ENCODE measurements around the gene RIPOR3. TPM values are rescaled to one million over a fixed set of nuclear protein-coding genes. Genes with fewer than 3 reads are reported as not detected.
A peak's percentile ranks its signal among the peaks of the same experiment; 100 is the strongest.

Gene RIPOR3
- total RNA-seq, 4 donors from 2014 or later = 6.1 to 25.7 (median 15.3) TPM

GRCh38 chr20:50636601-50637540 is 54.5 kb downstream of the RIPOR3 start:
- H3K9me3 ChIP-seq = no peaks in the 10 kb centered on the region
- H3K36me3 ChIP-seq = no peaks in the 10 kb centered on the region
- H3K4me1 ChIP-seq = peaks cover 22 to 37% (median 34%) of the 10 kb centered on the region in 4 donors
- H3K27ac ChIP-seq (replicated peaks in 1 of 4) = peak overlapping the region; percentile 53 to 74 (median 66)
- DNase-seq (ENCODE audit: extremely low spot score) = no peak
- H3K27me3 ChIP-seq = no peaks in the 10 kb centered on the region
- WGBS = 58% methylated on average over 22 of the region's 22 CpGs
- TF ChIP-seq POLR2A (IDR thresholded peaks at IDR 0.05; ENCODE audit: low read depth) = no peak
- TF ChIP-seq, protein P1, sequence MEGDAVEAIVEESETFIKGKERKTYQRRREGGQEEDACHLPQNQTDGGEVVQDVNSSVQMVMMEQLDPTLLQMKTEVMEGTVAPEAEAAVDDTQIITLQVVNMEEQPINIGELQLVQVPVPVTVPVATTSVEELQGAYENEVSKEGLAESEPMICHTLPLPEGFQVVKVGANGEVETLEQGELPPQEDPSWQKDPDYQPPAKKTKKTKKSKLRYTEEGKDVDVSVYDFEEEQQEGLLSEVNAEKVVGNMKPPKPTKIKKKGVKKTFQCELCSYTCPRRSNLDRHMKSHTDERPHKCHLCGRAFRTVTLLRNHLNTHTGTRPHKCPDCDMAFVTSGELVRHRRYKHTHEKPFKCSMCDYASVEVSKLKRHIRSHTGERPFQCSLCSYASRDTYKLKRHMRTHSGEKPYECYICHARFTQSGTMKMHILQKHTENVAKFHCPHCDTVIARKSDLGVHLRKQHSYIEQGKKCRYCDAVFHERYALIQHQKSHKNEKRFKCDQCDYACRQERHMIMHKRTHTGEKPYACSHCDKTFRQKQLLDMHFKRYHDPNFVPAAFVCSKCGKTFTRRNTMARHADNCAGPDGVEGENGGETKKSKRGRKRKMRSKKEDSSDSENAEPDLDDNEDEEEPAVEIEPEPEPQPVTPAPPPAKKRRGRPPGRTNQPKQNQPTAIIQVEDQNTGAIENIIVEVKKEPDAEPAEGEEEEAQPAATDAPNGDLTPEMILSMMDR (IDR thresholded peaks at IDR 0.05) = no peak
- TF ChIP-seq POLR2AphosphoS5 (IDR thresholded peaks at IDR 0.05) = no peak
- no peak for TF ChIP-seq EP300 (IDR thresholded peaks at IDR 0.05)
- peak overlapping the region in 1 of 4 donors; percentile 22 for H3K4me3 ChIP-seq
- intact Hi-C loops (cut with DNase I) = no loop called here

DNA sequence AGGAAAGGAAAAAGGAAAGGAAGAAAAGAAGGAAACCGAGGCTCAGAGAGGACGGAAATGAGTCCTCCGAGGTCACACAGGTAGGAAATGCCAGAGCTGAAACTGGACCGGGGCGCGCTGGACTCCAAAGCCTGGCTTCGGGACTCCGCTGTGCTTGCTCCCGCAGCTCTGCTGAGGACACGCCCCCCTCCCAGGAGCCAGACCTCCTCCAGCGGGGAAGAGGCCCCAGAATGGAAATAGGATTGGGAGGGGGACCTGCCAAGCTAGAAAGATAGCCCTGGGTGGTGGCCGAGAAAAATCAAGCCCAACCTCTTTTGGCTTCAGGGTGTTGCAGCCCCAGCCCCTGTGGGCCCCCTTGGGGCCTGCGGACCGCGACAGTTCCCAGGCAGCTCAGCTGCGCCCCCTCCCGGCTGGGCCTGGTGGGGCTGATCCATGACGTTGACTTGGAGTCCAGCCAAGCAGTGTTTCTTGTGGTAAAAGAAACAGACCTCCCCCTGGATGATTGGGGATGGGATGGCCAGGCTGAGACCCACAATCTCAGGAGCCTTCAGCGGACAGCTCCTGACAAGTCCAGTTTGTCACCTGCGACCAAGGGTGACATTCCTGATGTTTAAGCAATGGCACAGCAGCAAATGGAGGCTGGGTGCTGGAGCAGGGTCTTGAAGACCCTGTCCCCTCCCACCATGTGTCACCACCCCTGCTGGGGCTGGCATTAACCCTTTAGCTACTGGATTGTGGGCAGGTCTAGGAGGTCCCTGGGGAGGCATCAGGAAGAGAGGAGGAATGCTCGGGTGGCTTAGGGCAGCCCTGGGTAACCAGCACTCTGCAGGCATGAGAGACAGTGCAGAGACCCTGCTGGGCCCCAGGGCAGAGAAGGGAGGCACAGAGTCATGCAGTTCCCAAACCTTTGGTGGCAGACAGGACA is 55.4 kb downstream of the RIPOR3 start:
- 30% methylated on average over 14 of the region's 21 CpGs for whole genome bisulfite sequencing
- peak overlapping the region in 3 of 4 donors; percentile 18 to 35 (median 22) for H3K4me3 ChIP-seq
- peak; percentile 42 to 47 for TF ChIP-seq POLR2AphosphoS5 (IDR thresholded peaks at IDR 0.05)
- TF ChIP-seq POLR2A (IDR thresholded peaks at IDR 0.05; ENCODE audit: low read depth) = no peak
- no peak for TF ChIP-seq EP300 (IDR thresholded peaks at IDR 0.05)
- TF ChIP-seq, protein P1 (IDR thresholded peaks at IDR 0.05) = peak; percentile 76 to 93 (median 79)

GRCh38 chr20:50635014-50635557 is 56.3 kb downstream of the RIPOR3 start:
- Histone ChIP-seq H3K27ac (replicated peaks in 1 of 4) (no peak overlapping the region), H3K36me3 (no peaks in the 10 kb centered on the region), H3K27me3 (no peaks in the 10 kb centered on the region), H3K9me3 (no peaks in the 10 kb centered on the region), H3K4me3 (peak overlapping the region in 1 of 4 donors; percentile 22), H3K4me1 (peaks cover 22 to 37% (median 34%) of the 10 kb centered on the region in 4 donors)
- WGBS = 97% methylated on average over 10 of the region's 10 CpGs
- TF ChIP-seq EP300 (IDR thresholded peaks at IDR 0.05) (no peak), POLR2AphosphoS5 (IDR thresholded peaks at IDR 0.05) (no peak), POLR2A (IDR thresholded peaks at IDR 0.05; ENCODE audit: low read depth) (no peak)
- TF ChIP-seq, protein P1 (IDR thresholded peaks at IDR 0.05) = no peak
- DNase-seq (ENCODE audit: extremely low spot score) = no peak
- intact Hi-C loops (cut with DNase I) = no loop called here

More for the DNA sequence above, 55.4 kb downstream of the RIPOR3 start:
- Histone ChIP-seq H3K27me3 (no peaks in the 10 kb centered on the region), H3K4me1 (peaks cover 22 to 37% (median 34%) of the 10 kb centered on the region in 4 donors), H3K27ac (replicated peaks in 1 of 4) (peak overlapping the region; percentile 53 to 74 (median 66)), H3K36me3 (no peaks in the 10 kb centered on the region), H3K9me3 (no peaks in the 10 kb centered on the region)
- DNase-seq (ENCODE audit: extremely low spot score) = no peak
- intact Hi-C loops (cut with DNase I) = no loop called here

GRCh38 chr20:50634191-50634590 is 57.2 kb downstream of the RIPOR3 start:
- no peak for TF ChIP-seq EP300 (IDR thresholded peaks at IDR 0.05)
- no peak for TF ChIP-seq POLR2A (IDR thresholded peaks at IDR 0.05; ENCODE audit: low read depth)
- no peak for TF ChIP-seq POLR2AphosphoS5 (IDR thresholded peaks at IDR 0.05)
- TF ChIP-seq, protein P1 (IDR thresholded peaks at IDR 0.05) = no peak
- intact Hi-C loops (cut with DNase I) = no loop called here
- Histone ChIP-seq H3K27me3 (no peaks in the 10 kb centered on the region), H3K27ac (replicated peaks in 1 of 4) (no peak overlapping the region), H3K4me1 (peaks cover 26 to 37% (median 34%) of the 10 kb centered on the region in 4 donors), H3K36me3 (no peaks in the 10 kb centered on the region), H3K9me3 (no peaks in the 10 kb centered on the region), H3K4me3 (no peak overlapping the region)
- no peak for DNase-seq (ENCODE audit: extremely low spot score)
- 93% methylated on average over 6 of the region's 6 CpGs for WGBS
